BJ (cell line): Measurements from ENCODE around the gene ANKZF1. TPM values are rescaled to one million over a fixed set of nuclear protein-coding genes. Genes with fewer than 3 reads are reported as not detected.
"Not testable (repeated sequence)": the region's sequence is repeated elsewhere in the genome, so short reads cannot be mapped to it uniquely, and the experiment has no call there.

ENCODE experiments used
- CTCF ChIA-PET: fragments of 350-600 bp; formaldehyde crosslinking; extraction: SDS; loops from one replicate; lab custom pipeline; 2021; ENCODE audit warnings: antibody characterized with exemption, inconsistent platforms; lab: Yijun Ruan, JAX
- POLR2A ChIA-PET: fragments of 300-600 bp; sonication (Branson Sonifier 250); formaldehyde crosslinking; extraction: SDS; loops from one replicate; lab custom pipeline; 2021; ENCODE audit warnings: antibody characterized with exemption; lab: Charles Lee
- DNase-seq: peaks from one replicate; pipeline ENCODE4 v3.0.0-alpha.2; 2011; ENCODE audit warnings: low read depth
- H3K27me3 ChIP-seq: 2 replicates; pipeline ENCODE4 v1.6.0; 2011; ENCODE audit warnings: low read length; ENCODE audit not compliant: control insufficient read depth, insufficient read depth
- H3K36me3 ChIP-seq: 2 replicates; pipeline ENCODE4 v1.5.1; 2011; ENCODE audit warnings: low read length; ENCODE audit not compliant: control insufficient read depth, insufficient read depth
- H3K4me3 ChIP-seq: 2 replicates; pipeline ENCODE4 v1.5.1; 2011; ENCODE audit warnings: low read depth, mild to moderate bottlenecking, control low read depth, low read length
- polyA plus RNA-seq: library from polyadenylated mRNA; depleted of rRNA; stranded (reverse); fragments of >200 nt; gene quantifications from 2 replicates; pipeline ENCODE4 v1.2.3, GENCODE V29; 2011
- TF ChIP-seq, protein P1 (sequence below): IDR thresholded peaks from 2 replicates; pipeline ENCODE4 v1.5.1; 2011; ENCODE audit warnings: low read depth, mild to moderate bottlenecking, control low read depth, inconsistent platforms, low read length, moderate library complexity; ENCODE audit not compliant: insufficient read depth

ANKZF1 gene
- polyA plus RNA-seq, 1 experiment = 37.7 TPM

DNA sequence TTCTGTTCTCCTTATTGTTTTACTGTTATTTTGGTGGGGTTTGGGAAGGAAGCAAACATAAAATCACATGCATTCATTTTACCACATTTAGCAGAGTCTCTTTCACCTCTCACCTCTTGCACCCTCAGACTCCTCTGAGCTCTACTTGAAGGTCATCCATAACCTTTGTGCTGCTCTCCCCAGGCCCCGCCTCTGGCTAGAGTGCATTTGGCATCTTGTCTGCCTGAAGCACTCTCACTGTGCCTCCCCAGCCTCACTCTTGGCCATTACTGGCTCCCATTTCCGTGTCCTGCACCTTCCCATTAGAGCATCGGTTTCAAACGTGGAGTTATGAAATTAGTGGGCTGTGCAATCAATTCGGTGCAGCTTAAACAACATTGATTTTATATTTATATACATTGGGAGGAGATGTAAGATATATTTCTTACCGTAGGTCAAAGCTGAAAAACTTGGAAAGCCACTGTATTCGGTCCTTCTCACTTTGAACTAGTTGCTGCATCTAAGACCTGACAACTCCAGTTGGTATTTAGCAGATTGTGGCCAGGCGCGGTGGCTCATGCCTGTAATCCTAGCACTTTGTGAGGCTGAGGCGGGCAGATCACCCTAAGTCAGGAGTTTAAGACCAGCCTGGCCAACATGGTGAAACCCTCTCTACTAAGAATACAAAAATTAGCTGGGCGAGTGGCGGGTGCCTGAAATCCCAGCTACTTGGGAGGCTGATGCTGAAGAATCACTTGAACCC is 30.0 kb upstream of the ANKZF1 start:
- DNase-seq = no peak
- Histone ChIP-seq H3K27me3 (no peaks in the 10 kb centered on the region), H3K4me3 (no peak overlapping the region), H3K36me3 (no peaks in the 10 kb centered on the region)
- ChIA-PET POLR2A (no interaction called here), CTCF (interaction anchor here (1.0 to 1.9 kb wide), 3 partner anchors 29 to 95 kb away, joined by 3 to 7 read pairs (median 5); no protein-coding TSS in a partner anchor)
- TF ChIP-seq, protein P1, sequence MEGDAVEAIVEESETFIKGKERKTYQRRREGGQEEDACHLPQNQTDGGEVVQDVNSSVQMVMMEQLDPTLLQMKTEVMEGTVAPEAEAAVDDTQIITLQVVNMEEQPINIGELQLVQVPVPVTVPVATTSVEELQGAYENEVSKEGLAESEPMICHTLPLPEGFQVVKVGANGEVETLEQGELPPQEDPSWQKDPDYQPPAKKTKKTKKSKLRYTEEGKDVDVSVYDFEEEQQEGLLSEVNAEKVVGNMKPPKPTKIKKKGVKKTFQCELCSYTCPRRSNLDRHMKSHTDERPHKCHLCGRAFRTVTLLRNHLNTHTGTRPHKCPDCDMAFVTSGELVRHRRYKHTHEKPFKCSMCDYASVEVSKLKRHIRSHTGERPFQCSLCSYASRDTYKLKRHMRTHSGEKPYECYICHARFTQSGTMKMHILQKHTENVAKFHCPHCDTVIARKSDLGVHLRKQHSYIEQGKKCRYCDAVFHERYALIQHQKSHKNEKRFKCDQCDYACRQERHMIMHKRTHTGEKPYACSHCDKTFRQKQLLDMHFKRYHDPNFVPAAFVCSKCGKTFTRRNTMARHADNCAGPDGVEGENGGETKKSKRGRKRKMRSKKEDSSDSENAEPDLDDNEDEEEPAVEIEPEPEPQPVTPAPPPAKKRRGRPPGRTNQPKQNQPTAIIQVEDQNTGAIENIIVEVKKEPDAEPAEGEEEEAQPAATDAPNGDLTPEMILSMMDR = no peak

DNA sequence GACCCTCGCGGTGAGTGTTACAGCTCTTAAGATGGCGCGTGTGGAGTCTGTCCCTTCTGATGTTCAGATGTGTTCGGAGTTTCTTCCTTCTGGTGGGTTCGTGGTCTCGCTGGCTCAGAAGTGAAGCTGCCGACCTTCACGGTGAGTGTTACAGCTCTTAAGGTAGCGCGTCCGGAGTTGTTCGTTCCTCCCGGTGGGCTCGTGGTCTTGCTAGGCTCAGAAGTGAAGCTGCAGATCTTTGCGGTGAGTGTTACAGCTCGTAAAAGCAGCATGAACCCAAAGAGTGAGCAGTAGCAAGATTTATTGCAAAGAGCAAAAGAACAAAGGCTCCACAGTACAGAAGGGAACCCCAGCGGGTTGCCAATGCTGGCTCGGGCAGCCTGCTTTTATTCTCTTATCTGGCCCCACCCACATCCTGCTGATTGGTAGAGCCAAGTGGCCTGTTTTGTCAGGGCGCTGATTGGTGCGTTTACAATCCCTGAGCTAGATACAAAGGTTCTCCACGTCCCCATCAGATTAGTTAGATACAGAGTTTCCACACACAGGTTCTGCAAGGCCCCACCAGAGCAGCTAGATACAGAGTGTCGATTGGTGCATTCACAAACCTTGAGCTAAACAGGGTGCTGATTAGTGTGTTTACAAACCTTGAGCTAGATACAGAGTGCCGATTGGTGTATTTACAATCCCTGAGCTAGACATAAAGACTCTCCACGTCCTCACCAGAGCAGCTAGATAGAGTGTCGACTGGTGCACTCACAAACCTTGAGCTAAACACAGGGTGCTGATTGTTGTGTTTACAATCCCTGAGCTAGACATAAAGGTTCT is 28.9 kb upstream of the ANKZF1 start:
- POLR2A ChIA-PET, DNase-seq, H3K36me3 ChIP-seq, H3K27me3 ChIP-seq, H3K4me3 ChIP-seq: not testable (repeated sequence)
- CTCF ChIA-PET = interaction anchor here (0.7 to 1.9 kb wide), 2 partner anchors 29 to 94 kb away, joined by 3 to 7 read pairs; no protein-coding TSS in a partner anchor

DNA sequence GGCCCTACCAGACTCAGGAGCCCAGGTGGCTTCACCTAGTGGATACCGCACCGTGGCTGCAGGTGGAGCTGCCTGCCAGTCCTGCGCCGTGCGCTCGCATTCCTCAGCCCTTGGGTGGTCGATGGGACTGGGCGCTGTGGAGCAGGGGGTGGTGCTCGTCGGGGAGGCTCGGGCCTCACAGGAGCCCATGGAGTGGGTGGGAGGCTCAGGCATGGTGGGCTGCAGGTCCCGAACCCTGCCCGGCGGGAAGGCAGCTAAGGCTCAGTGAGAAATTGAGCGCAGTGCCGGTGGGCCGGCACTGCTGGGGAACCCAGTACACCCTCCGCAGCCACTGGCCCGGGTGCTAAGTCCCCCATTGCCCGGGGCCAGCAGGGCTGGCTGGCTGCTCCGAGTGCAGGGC is 28.3 kb upstream of the ANKZF1 start:
- CTCF ChIA-PET, H3K4me3 ChIP-seq, POLR2A ChIA-PET, DNase-seq, H3K36me3 ChIP-seq, H3K27me3 ChIP-seq: not testable (repeated sequence)

DNA sequence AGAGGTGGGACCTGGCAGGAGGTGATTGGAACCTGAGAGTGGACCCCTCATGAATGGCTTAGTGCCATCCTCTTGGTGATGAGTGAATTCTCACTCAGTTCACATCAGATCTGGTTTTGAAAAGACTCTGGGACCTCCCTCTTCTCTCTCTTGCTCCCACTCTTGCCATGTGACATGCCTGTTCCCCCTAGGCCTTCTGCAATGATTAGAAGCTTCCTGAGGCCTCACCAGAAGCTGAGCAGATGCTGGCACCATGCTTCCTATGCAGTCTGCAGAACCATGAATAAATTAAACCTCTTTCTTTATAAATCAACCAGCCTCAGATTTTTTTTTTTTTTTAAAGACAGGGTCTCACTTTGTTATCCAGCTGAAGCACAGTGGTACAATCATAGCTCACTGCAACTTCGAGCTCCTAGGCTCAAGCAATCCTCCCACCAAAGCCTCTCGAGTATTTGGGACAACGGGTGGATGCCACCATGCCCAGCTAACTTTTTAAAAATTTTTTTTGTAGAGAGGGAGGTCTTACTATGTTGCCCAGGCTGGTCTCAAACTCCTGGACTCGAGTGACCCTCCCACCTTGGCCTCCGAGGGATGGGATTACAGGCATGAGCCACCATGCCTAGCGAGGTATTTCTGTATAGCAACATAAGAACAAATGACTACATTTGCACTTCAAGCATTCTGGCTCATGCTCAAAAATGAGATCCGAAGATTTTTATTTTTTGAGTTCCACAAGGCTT is 25.0 kb upstream of the ANKZF1 start:
- Histone ChIP-seq H3K4me3 (no peak overlapping the region), H3K27me3 (no peaks in the 10 kb centered on the region), H3K36me3 (peaks cover 5% of the 10 kb centered on the region)
- ChIA-PET POLR2A (no interaction called here), CTCF (interaction anchor here (1.1 kb wide), 1 partner anchor 90 kb away, joined by 3 read pairs; no protein-coding TSS in a partner anchor)
- TF ChIP-seq, protein P1 = no peak
- DNase-seq = no peak

DNA sequence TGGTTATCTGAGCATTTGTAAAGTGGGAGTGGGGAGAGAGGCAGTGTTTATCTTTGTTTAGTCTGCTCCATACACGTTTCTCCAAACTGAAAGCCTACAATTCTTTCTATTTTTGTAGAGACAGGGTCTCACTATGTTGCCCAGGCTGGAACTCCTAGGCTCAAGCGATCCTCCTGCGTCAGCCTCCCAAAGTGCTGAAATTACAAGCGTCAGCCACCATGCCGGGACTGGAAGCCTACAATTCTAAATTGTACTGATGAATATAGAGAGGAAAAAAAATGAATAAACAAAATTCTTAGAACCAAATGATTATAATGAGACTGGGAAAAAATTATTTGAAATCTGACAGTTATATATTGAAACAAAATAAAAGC is 24.5 kb upstream of the ANKZF1 start:
- TF ChIP-seq, protein P1 = no peak
- Histone ChIP-seq H3K4me3 (no peak overlapping the region), H3K36me3 (peaks cover 6% of the 10 kb centered on the region), H3K27me3 (no peaks in the 10 kb centered on the region)
- ChIA-PET POLR2A (no interaction called here), CTCF (interaction anchor here (1.2 kb wide), 1 partner anchor 90 kb away, joined by 5 read pairs; no protein-coding TSS in a partner anchor)
- DNase-seq = no peak
